Neutrophil (primary cell): ENCODE measurements around the gene OR6B1.

ENCODE experiments used
- H3K27ac ChIP-seq: fragments of 200-600 bp; sonication (generic); 2 replicates; pipeline ENCODE4 v1.5.1; 2016; ENCODE audit warnings: mild to moderate bottlenecking, moderate library complexity
- H3K27me3 ChIP-seq: fragments of 200-600 bp; sonication (generic); 2 replicates; pipeline ENCODE4 v1.6.0; 2016; ENCODE audit warnings: mild to moderate bottlenecking
- H3K36me3 ChIP-seq: fragments of 200-600 bp; sonication (generic); 2 replicates; pipeline ENCODE4 v1.5.1; 2017
- H3K4me1 ChIP-seq, 2 experiments: fragments of 200-600 bp in 1 of 2; sonication (generic) in 1 of 2; 1 replicate in 1 of 2; 2 replicates in 1 of 2; pipeline versions ENCODE4 v1.5.1 to v1.6.1; 2013 to 2016; ENCODE audit warnings: low read depth in 1 of 2, low read length in 1 of 2, mild to moderate bottlenecking in 1 of 2, moderate library complexity in 1 of 2; ENCODE audit not compliant: control insufficient read depth in 1 of 2, insufficient read depth in 1 of 2
- H3K4me3 ChIP-seq, 2 experiments: fragments of 200-600 bp in 1 of 2; sonication (generic) in 1 of 2; 1 replicate in 1 of 2; 2 replicates in 1 of 2; pipeline ENCODE4 v1.5.1; 2013 to 2016; ENCODE audit warnings: low read depth in 1 of 2, low read length in 1 of 2, mild to moderate bottlenecking in 1 of 2, moderate library complexity in 1 of 2
- H3K9me3 ChIP-seq: fragments of 200-600 bp; sonication (generic); 2 replicates; pipeline ENCODE4 v1.5.1; 2016
- CTCF ChIP-seq: fragments of 200-600 bp; sonication (generic); IDR thresholded peaks from 2 replicates; pipeline ENCODE4 v1.5.1; 2016; ENCODE audit warnings: antibody characterized with exemption

OR6B1 gene

GRCh38 chr7:143983960-143984359, 16.2 kb upstream of the OR6B1 start:
- H3K4me3 ChIP-seq = no peak overlapping the region
- no peak overlapping the region for H3K27ac ChIP-seq
- TF ChIP-seq CTCF = no peak
- H3K27me3 ChIP-seq = no peaks in the 10 kb centered on the region
- H3K4me1 ChIP-seq = no peaks in the 10 kb centered on the region
- H3K9me3 ChIP-seq = no peaks in the 10 kb centered on the region
- H3K36me3 ChIP-seq = no peaks in the 10 kb centered on the region

GRCh38 chr7:143987513-143987912, 12.6 kb upstream of the OR6B1 start:
- TF ChIP-seq CTCF = no peak
- H3K4me1 ChIP-seq = no peaks in the 10 kb centered on the region

GRCh38 chr7:143988976-143989745, 11.0 kb upstream of the OR6B1 start:
- H3K4me1 ChIP-seq = no peaks in the 10 kb centered on the region
- no peak for TF ChIP-seq CTCF
- H3K27me3 ChIP-seq = no peaks in the 10 kb centered on the region
- H3K9me3 ChIP-seq = no peaks in the 10 kb centered on the region
- no peaks in the 10 kb centered on the region for H3K36me3 ChIP-seq
- no peak overlapping the region for H3K27ac ChIP-seq
- H3K4me3 ChIP-seq = no peak overlapping the region

More at GRCh38 chr7:143987513-143987912, 12.6 kb upstream of the OR6B1 start:
- Histone ChIP-seq H3K36me3 (no peaks in the 10 kb centered on the region), H3K9me3 (no peaks in the 10 kb centered on the region), H3K27me3 (no peaks in the 10 kb centered on the region), H3K27ac (no peak overlapping the region), H3K4me3 (no peak overlapping the region)

GRCh38 chr7:143992670-143993069, 7.5 kb upstream of the OR6B1 start:
- TF ChIP-seq CTCF = no peak
- no peaks in the 10 kb centered on the region for H3K36me3 ChIP-seq

GRCh38 chr7:143993924-143994323, 6.2 kb upstream of the OR6B1 start:
- Histone ChIP-seq H3K27me3 (no peaks in the 10 kb centered on the region), H3K36me3 (no peaks in the 10 kb centered on the region), H3K4me3 (no peak overlapping the region), H3K27ac (no peak overlapping the region), H3K9me3 (no peaks in the 10 kb centered on the region), H3K4me1 (no peaks in the 10 kb centered on the region)
- no peak for TF ChIP-seq CTCF

More at GRCh38 chr7:143992670-143993069, 7.5 kb upstream of the OR6B1 start:
- Histone ChIP-seq H3K4me3 (no peak overlapping the region), H3K27ac (no peak overlapping the region), H3K9me3 (no peaks in the 10 kb centered on the region), H3K4me1 (no peaks in the 10 kb centered on the region), H3K27me3 (no peaks in the 10 kb centered on the region)
